Forelimb muscle (tissue), 1 donor: ENCODE data around the gene AMFR. TPM values are rescaled to one million over a fixed set of nuclear protein-coding genes. Genes with fewer than 3 reads are reported as not detected.
A peak's percentile ranks its signal among the peaks of the same experiment; 100 is the strongest.

Experiments
- DNase-seq: peaks from one replicate; pipeline ENCODE4 v3.0.0-alpha.2; 2013; ENCODE audit warnings: low read depth
- polyA plus RNA-seq: library from polyadenylated mRNA; unstranded; fragments of 120-200 nt; gene quantifications from one replicate; pipeline ENCODE4 v1.2.1, GENCODE V29; 2013; ENCODE audit not compliant: insufficient read length

The AMFR gene
- polyA plus RNA-seq, 1 donor = 46.3 TPM

DNA sequence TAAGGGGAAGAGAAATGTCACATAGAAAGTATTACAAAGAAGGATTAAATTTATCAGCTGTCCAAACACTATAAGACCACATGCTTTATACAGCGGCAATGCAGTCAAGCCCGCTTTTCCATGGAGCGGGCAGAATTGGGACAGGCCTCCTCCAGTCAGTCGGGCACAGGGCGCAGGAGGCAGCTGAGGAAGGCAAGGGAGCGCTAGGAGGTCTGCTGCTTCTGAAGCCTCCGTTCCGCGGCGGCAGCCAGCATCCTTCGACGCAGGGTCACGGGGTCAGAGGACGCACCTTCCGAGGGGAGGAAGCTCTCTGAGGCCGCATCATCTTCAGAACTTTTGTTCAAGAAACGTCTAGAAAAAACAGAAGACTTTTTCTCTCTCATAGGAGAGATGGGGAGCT lies 62.6 kb downstream of the AMFR start:
- no peak for DNase-seq

GRCh38 chr16:56362057-56362655 lies 63.2 kb downstream of the AMFR start:
- DNase-seq = no peak

DNA sequence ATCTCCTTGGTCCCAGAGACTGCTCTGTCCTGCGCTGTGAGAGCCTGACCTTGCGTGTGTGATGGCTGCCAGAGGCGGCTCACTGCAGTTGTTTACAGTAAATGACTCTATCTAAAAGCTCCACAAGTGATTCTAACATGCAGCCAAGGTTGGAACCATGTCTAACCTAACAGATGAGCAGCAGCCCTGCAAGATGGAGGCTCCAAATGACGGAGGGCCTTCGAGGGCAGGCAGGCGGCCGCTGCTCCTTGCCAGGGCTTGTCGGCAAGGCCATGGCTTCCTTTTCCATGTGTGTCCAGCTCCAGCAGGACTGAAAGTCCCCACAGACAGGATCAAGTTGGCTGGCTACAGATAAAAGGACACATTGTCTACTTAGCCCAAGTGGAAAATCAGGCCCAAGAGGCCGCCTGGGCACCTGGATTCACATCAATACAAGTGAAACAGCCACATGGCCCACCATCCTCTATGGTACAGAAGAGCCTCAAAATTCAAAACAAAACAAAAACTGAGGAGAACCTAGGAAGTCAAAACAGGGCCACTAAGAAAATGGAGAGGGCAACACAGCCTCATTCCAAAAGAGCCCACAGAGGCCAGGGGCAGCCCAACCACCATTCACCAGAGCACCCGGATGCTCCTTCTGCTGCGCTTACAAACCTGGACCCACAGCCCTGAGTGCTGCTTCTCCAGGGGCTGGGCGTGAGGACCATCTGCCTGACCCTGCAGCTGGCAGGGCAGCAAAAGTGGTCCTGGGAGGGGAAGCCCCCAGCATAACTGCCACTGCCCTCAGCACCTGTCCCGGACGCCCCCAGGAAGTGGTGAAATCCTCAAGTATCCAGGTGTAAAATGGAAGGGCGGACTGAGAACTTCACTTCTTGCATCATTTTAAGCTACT lies 65.0 kb downstream of the AMFR start:
- no peak for DNase-seq

- no peak for DNase-seq
Measured at GRCh38 chr16:56357765-56358322, 67.5 kb downstream of the AMFR start.

DNA sequence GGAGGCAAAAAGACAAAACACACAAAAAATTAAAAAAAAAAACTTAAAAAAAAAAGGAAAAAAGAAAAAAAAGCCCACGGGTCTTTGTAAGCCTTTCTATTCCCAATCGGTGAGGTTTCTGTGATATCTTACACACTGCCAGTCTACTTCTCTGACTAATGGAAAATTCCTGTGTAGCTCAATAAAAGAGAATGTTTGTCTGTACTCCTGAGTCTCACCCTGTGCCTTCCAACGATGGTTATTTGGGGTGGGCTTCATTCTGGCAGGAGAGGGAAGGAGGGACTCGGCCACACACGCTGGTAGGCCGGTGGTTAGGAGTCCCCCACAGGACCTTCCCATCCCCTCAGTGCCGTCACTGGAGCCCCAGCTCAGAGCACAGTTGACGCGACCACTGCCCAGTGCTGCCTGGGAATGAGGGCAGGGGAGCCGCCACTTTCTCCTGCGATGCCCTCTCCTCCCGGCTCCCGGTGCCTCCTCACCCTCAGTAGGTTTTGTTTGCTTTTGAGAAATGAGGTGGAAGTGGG lies 68.0 kb downstream of the AMFR start:
- DNase-seq = peak; percentile 17

DNA sequence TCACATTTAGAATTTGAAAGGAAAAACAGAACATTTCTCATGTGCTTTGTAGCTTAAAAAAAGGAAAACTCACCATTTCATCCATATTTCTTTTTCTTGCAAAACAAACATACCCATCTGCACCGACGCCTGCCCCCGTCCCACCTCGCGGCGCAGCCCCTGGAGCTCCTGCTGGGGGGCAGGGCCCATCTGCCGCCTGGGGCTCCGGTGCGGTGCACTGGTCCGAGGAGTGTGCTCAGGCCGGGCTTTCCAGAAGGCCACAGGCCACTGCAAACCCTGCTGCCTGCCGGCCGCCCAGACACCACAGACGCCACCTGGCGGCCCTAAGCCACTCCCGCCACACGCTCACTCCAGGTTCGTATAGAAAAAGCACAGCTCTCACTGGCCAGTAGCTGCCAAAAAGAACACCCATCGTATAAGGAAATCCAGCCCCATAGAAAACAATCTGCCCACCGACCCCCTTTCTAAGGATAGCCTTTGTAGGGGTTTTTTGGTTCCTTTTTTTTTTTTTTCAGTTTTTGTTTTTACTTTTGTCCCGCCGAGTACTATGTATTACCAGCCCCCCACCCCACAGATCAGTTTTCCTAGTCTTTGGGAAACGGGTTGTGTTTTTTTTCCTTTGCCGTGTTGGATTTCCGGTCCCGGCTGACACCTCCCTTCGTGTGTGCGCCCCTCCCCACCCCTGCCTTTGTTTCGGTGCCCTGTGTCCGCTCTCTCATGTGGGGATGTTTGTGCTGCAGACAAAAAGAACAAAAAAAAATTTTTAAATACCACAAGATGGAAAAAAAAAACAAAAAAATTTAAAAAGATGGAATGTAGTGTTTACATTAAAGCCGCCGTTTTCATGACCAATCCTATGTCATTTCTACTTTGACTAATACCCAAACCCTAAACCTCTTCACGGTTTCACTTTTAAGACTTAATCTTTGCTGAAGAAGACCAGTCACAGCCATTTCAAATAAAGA lies 68.8 kb downstream of the AMFR start:
- peak; percentile 51 for DNase-seq

DNA sequence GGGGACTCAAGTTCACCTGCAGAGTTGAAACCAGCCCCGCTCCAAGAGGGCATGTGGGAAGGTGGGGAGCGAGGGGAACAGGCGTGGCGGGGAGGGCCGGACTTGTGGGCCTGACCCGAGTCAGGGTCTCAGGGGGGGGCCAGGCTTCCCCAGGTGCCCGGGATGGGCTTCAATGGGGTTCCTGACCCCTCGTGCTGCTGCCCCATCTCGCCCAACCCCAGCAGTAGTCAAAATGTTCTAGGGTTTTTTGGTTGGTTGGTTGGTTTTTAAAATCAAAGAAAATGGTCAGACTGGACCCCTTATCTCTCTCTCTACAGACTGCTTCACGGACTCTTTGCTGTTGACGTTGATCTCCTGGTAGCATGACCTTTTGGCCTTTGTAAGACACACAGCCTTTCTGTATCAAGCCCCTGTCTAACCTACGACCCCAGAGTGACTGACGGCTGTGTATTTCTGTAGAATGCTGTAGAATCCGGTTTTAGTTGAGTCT lies 69.5 kb downstream of the AMFR start:
- DNase-seq = no peak

- no peak for DNase-seq
Measured at GRCh38 chr16:56355221-56355620, 70.1 kb downstream of the AMFR start.

DNA sequence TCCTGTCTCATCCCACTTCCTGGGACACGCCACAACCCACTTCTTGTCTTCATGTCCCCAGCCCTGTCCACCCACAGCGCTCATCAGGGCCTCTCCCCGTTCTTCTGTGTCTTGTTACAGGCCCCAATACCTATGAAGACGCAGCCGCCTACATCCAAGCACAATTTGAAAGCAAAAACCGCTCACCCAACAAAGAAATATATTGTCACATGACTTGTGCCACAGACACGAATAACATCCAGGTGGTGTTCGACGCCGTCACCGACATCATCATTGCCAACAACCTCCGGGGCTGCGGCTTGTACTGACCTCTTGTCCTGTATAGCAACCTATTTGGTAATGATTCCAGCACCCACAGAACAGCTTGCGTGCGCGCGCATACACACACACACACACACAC lies 70.6 kb downstream of the AMFR start:
- no peak for DNase-seq

DNA sequence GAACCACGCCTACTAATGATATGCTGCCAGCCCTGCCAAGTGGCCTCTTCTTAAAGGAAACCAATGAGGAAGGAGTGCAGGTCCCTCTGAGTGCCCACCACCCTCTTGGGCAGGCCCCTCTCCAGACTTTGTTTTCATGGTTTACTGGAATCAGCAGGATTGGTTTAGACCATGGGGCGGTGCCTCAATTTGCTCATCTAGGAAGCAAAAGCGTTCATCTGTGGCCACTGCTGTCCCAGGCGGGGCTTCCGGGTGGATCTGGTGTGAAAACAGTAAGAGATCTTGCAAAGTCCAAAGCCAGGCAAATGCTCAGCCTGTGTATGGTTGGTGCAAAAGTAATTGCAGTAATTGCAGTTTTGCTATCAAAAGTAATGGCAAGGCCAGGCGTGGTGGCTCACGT lies 71.3 kb downstream of the AMFR start:
- no peak for DNase-seq

DNA sequence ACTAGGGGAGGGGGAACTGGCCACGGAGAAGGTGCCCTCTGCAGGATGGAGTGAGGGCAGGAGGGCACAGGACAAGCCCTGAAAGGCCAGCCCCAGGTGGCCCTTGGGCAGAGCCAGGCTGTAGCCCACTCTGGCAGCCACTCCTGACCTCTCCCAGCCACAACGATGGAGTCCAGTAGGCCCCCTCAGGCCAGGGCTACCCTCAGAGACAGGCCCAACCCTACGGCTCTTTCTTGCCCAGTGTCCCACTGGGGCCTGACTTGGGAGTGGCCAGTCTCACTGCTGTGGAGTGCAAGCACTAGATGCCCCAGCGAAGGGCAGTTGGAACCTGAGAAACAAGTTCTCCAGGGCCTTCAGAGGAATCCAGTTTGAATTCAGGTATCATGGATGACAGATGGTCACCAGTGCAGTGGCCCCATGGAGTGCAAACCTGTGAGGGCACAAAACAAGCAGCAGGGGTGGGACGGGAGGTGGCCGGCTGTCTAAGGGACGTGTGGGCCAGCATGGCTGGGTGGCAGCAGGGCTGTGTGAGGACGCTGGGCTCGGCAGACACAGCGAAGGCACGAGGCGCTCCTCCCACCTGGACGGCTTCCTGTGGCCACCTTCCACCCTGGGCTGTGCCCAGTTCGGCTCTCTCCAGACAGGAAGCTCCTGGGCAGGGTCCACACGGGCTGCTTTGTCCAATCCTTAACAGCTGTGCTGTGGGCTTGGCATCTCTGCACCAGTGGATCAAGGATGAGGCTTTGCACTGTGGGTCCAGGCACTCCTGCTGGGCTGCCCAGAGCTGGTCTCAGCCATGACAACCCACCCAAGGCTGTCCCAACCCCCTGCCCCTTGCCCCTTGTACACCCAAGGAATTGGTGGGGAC lies 72.1 kb downstream of the AMFR start:
- DNase-seq = no peak

DNA sequence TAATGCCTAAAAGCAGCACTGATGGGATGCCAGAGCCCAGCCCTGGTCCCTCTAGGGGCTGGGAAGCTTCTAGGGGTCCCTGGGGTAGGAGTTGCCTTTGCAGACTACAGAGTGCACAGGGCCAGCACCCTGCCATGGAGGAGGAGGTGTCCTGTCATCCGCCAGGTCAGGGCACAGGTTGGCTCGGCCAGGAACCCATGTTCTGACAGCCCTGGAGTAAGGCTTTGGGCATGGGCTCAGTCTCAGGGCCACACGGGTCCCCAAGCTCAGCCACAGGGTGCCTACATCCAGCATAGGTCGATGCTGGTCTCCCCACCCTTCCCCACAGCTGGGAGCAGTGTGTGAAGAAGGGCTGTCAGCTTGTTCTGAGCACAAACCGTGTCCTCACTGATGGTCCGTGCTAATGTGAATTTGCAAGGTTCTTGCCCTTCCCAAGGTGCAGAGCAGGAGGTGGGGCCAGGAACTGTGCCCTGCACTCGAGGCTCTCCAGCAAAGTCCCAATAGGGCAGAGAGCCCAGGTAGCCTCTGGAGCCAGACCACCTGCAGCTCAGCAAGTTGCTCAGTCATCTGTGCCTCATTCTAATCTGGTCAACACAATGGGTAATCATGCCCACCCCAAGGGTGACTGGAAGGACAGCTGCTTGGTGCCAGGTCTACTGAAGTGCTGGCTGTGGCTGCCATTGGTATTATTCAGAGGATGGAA lies 72.8 kb downstream of the AMFR start:
- DNase-seq = no peak

GRCh38 chr16:56351481-56351880 lies 73.9 kb downstream of the AMFR start:
- no peak for DNase-seq

GRCh38 chr16:56350491-56351405 lies 74.6 kb downstream of the AMFR start:
- no peak for DNase-seq

DNA sequence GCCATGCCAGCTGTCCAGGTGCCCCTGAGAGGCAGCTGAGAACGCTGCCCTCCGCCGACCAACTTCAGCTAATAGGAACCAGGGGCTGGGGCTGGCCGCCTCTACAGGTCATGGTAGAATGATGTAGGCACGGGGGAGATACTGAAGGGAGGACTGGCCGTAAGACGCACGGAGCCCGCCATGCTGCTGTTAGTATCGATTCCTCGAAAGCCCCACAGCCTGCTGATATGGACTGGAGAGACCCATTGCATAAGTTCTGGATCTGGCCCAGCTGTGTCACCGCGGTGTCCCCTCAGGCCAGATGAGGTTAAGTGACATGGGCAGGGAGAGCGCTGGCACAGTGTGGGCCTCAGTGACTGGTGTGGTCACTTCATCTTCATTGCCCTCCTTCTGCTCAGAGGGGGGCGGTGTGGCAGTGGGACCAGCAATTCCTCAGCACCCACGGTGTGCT lies 75.6 kb downstream of the AMFR start:
- DNase-seq = no peak

- DNase-seq = no peak
Measured at GRCh38 chr16:56349086-56349415, 76.3 kb downstream of the AMFR start.

DNA sequence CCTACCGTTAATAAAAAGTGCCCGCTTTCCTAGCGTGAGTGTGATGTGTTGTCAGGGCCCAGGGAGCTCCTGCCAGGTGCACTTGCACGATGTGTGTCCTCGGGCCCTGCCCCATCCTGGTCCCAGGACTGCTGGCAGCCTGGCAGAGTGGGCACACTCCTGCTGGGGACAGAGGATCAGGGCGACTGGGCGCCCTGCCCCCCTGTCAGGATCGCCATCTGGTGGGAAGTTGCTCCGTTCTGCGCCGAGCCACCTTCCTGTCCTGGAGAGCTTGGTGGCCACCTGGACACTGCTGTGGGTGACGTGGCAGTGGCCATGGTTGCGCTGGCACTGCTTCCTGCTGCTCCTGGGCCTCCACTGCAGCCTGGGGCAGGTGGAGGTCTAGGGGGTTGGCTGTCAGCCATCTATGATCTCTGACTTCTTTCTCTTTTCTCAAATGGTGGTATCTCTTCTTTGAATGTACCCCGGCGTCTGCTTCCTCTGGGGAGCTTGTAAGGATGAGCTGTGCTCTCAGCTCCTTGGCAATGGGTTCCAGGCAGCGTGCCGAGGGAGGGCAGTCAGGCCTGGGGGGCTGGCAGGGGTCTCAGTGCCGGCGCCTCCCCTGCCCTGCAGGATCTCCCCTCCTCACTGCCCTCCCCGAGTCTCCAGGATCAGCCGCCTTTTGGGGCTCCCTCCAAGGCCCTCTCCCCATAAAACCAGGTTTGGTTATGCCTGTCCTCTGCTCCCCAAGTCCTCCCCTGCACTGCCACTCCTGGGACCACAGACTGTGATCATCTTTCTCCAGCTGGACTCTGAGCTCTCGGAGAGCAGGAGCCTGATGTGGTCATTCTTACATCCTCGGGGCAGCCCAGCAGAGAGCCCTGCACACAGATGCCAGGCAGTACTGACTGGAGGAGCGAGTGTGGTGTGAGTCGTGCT lies 76.9 kb downstream of the AMFR start:
- no peak for DNase-seq

DNA sequence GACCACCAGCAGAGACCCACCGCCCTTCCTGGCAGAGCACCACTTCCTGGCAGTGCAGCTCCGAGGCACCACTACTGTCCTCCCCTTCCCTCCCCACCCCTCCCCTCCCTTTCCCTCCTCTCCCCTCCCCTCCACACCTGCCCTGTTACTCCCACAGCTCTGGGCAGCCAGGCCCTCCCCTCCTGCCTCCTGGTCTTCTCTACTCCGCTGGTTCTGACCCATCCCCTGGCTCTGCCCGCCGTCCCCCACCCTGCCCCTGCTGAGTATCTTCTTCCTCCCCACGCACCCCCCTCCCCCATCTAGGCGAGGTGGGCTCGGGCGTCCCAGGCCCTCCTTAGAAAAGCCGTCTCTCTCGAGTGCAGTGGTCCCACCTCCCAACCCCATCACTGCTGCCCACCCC lies 77.7 kb downstream of the AMFR start:
- no peak for DNase-seq
